Activated T-cell treated with anti-CD3 and anti-CD28 coated beads for 1 hour (primary cell): Measurements from ENCODE around the gene MICAL3.
"Not testable (repeated sequence)": the region's sequence is repeated elsewhere in the genome, so short reads cannot be mapped to it uniquely, and the experiment has no call there.

Source experiments
- DNase-seq: peaks from one replicate; pipeline ENCODE4 v3.0.0-alpha.2; 2020; ENCODE audit warnings: low read depth

Gene MICAL3

GRCh38 chr22:17884893-17885292, 139.5 kb downstream of the MICAL3 start:
- DNase-seq, result no peak

- no peak for DNase-seq
Measured at GRCh38 chr22:17884084-17884483, 140.3 kb downstream of the MICAL3 start.

GRCh38 chr22:17883356-17883755, 141.0 kb downstream of the MICAL3 start:
- DNase-seq, result no peak

- DNase-seq, result no peak
Measured at GRCh38 chr22:17882727-17883126, 141.6 kb downstream of the MICAL3 start.

DNA sequence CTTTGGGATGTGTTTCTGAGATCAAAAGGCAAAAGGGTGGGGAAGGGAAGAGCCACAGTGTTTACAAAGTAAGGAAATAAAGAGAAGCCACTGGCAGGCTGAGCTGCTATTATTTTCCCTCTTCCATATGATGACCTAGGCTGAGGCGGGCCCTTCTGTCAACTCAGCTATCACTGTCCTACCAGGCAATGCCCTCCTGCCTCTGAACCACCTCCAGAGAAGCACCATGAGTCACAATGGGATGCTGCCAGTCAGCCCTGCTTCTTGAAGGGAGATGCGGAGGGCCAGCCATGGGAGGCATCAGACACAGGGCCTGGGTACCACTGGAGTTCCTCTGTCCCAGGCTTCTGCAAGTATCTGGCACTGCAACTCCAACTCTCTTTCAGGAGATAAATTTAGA, 142.2 kb downstream of the MICAL3 start:
- DNase-seq, result no peak

DNA sequence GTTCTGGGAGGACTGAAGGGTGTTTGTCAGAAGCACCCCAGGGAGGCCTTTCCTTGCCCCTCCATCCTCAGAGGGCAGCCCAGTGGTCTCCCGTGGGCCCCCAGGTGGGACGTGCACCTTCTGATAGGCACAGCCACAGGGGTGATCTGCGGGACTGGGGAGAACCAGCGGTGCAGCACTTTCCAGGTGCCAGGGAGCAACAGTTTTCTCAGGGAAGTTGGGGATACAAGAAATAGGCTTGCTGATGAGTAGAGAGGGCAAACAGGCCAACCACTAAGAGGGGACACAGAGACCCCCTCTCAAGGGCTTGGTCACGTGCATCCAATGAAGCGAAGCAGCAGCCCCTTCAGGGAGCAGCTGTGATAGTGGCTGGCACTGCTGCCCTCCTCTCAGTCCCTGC, 143.0 kb downstream of the MICAL3 start:
- no peak for DNase-seq

DNA sequence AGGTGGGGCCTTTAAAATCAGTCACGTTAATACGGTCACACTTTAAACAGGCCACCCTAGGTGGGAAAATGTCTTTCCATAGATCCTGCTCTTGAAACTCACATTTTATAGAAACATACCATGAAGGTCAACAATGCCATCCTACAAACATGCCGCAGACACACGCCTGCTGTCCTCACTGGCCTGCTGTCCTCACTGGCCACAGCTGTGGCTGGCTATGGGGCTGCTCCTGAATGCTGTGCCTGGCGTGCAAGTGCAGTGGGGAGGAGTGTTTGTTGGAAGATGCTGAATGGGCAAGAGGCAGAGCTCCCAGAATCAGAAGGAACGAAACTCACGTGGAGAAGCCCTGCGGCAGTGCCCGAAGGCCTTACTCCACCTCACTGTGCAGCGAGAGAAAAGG, 143.9 kb downstream of the MICAL3 start:
- DNase-seq, result no peak

GRCh38 chr22:17880020-17880419, 144.3 kb downstream of the MICAL3 start:
- no peak for DNase-seq

DNA sequence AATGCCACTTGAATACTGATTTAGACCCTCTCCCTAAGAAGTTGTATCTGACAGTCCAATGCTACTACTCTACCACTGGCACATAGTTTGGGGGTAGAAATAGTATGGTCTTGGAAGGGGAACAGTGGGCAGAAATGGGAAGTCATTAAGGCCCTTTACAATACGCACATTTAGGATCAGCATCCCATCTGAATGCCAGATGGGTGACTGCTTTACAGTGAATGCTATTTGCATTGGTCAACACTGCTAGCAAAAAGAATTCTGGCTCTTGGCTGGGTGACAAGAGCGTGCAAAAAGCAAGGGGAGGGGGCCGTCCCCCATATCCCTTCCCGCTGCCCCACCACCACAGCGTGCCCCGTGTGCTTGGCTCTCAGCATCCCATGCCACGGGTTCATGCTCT, 145.4 kb downstream of the MICAL3 start:
- DNase-seq, result no peak

GRCh38 chr22:17878186-17878694, 146.1 kb downstream of the MICAL3 start:
- DNase-seq, result no peak

DNA sequence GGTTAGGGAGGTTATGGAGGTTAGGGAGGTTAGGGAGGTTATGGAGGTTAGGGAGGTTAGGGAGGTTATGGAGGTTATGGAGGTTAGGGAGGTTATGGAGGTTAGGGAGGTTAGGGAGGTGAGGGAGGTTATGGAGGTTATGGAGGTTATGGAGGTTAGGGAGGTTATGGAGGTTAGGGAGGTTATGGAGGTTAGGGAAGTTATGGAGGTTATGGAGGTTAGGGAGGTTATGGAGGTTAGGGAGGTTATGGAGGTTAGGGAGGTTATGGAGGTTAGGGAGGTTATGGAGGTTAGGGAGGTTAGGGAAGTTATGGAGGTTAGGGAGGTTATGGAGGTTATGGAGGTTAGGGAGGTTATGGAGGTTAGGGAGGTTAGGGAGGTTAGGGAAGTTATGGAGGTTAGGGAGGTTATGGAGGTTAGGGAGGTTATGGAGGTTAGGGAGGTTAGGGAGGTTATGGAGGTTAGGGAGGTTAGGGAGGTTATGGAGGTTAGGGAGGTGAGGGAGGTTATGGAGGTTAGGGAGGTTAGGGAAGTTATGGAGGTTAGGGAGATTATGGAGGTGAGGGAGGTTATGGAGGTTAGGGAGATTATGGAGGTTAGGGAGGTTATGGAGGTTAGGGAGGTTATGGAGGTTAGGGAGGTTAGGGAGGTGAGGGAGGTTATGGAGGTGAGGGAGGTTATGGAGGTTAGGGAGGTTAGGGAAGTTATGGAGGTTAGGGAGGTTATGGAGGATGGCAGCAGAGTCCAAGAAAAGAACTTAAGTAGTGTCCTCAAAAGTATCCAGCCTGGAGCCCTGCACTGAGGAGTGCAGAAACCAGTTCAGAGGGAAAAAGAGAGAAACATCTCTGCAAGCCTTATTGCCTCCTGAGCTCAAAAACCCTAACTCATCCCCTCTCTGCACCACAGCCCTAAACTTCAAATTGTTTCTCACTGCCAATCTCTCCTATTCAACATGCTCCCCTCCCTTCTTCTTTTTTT, 147.2 kb downstream of the MICAL3 start:
- DNase-seq, result not testable (repeated sequence)

DNA sequence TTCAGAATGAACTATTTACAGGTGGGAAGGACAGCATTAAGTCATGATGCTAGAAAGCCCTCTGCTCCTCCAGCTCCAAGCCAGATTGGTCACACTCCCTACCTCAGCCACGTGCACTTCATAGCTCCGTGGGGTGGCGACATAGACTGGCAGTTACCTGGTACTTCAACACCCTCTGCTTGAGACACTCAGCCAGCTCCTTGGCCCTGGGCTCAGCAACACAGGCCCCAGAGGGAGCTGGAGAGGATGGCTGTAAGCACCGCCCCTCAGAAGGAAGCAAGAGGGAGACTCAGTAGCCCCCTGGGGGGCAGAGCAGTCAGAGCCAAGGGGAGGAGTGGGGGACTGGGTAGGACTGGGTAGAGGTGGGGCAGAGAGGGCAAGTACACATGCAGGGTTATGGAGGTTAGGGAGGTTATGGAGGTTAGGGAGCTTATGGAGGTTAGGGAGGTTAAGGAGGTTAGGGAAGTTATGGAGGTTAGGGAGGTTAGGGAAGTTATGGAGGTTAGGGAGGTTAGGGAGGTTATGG, 148.0 kb downstream of the MICAL3 start:
- DNase-seq, result no peak

DNA sequence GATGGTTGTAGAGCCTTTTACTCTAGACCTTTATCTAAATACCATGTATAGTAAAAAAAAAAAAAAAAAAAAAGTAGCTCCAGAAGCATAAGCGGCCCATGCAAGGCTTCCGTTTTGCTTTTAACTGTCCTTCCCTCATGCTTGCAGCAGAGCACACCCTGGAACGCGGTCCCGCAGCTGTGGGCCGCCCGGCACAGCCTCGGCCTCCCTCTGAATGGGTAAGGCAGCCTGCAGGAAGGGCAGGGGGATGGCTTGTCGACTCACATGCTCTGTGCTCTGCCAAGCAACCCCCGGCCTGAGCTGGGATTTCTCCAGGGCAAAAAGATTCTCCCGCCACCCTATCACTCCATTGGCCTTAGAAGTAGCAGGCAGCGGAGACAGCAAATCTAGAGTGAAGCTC, 148.7 kb downstream of the MICAL3 start:
- no peak for DNase-seq

GRCh38 chr22:17875156-17875555, 149.2 kb downstream of the MICAL3 start:
- DNase-seq, result no peak

GRCh38 chr22:17874231-17874905, 150.0 kb downstream of the MICAL3 start:
- DNase-seq, result no peak

- no peak for DNase-seq
Measured at GRCh38 chr22:17873804-17874203, 150.6 kb downstream of the MICAL3 start.

DNA sequence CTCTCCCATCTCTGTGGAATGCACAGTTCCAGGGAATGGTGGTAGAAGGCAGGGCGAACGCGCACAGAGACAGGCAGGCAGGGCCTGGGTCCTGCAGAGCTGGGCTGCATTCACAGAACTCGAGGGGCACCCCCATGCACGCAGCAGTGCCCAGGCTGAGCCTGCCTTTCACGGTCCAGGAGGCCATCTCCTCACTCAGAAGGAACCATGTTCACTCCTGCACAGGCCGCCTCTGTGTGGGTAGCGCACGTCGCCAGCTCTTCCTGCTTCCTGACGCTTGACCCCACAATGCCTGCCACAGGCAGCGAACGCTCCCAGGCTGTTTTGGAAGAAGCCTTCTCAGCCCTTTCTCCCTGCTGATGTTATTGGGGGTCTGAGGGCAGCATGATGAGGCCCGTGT, 151.2 kb downstream of the MICAL3 start:
- no peak for DNase-seq

- DNase-seq, result no peak
Measured at GRCh38 chr22:17872471-17872870, 151.9 kb downstream of the MICAL3 start.

- no peak for DNase-seq
Measured at GRCh38 chr22:17871726-17872458, 152.5 kb downstream of the MICAL3 start.

DNA sequence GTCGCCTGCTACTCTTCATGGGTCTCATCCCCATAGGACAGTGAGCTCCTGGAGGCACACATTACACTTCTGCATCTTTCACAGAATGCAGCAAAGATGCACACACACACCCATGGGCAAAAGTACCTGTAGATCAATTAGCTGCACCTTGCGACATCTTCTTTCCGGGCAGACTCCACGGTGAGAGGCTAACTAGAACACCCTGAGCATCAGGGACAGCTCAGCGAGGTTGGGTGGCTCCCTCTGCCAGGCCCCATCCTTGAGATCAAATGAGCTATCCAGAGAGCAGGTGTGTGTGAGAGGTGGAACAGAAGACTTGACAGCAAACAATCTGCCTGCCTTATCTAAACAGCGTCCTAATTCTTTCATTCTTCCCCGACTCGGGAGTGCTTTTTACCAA, 154.0 kb downstream of the MICAL3 start:
- no peak for DNase-seq

DNA sequence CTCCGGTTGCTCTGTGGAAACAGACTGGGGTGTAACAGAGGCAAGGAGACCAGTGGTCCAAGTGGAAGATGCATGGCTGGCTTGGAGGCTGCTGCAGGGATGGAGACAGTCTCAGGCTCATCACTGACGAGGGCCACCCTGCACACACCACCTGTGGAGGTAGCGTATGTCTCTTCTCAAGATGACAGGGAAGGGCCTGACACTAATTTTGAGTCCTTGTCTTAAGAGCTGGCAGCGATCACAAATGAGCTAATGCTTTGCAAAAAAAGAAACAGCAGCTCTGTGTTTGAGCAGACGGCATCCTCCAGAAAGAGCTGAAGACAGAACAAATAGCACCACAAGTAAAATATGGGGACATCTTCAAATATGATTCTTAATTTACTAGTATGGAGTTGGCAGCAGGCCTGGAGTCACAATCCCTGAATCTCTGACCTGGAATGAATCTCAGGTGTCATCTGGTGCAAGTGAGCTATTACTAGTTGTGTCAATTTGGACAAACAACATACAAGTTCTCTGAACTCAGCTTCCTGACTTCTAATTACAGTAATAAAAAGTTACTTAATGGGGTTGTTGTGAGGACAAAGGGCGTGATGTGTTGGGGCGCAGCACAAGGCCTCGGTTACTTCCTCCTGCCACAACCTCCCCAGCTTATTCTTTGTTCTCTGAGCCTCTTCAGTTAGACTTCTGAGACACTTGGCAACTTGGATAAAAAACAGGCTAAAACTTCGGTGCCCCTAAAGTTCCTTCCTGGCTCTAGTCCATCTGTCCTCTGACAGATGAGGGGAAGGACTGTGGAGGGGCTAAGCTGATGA, 154.9 kb downstream of the MICAL3 start:
- no peak for DNase-seq
